ENCODE data around the gene PHIP. TPM values are rescaled to one million over a fixed set of nuclear protein-coding genes. Genes with fewer than 3 reads are reported as not detected.
"Not testable (repeated sequence)": the region's sequence is repeated elsewhere in the genome, so short reads cannot be mapped to it uniquely, and the experiment has no call there.

The PHIP gene
- total RNA-seq, 1 experiment from 2014 or later = 21.2 TPM

DNA sequence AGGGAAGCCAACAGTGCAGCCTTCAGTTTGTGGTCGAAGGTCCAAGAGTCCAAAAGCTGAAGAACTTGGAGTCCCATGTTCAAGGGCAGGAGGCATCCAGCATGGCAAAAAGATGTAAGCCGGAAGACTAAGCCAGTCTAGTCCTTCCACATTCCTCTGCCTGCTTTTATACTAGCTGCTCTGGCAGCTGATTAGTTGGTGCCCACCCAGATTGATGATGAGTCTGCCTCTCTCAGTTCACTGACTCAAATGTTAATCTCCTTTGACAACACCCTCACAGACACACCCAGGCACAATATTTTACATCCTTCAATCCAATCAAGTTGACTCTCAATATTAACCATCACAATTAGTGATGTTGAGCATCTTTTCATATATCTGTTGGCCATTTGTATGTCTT, 23.1 kb upstream of the PHIP start:
- Histone ChIP-seq H2AFZ (ENCODE audit: low read length) (no peak overlapping the region), H3K9me3 (ENCODE audit: low read length) (no peaks in the 10 kb centered on the region), H3F3A (ENCODE audit: low read length, unreplicated experiment) (no peaks in the 10 kb centered on the region), H4K20me1 (ENCODE audit: low read length) (no peaks in the 10 kb centered on the region), H3K27me3 (ENCODE audit: low read length) (no peaks in the 10 kb centered on the region), H3K4me1 (ENCODE audit: insufficient read depth, low read length) (no peaks in the 10 kb centered on the region), H3K9me2 (replicated peaks; ENCODE audit: low read length) (no peaks in the 10 kb centered on the region), H3K79me2 (ENCODE audit: low read length) (no peaks in the 10 kb centered on the region), H3K36me3 (ENCODE audit: low read depth, low read length) (no peaks in the 10 kb centered on the region; the same call in 1 of the 2 replicates), H3K9ac (ENCODE audit: low read length) (no peak overlapping the region), H3K4me3 (ENCODE audit: low read length) (no peak overlapping the region), H3K27ac (ENCODE audit: low read length) (no peak overlapping the region), H3K4me2 (ENCODE audit: low read length) (no peak overlapping the region)
- ATAC-seq = no peak
- ChIA-PET CTCF (no interaction called here), POLR2A (ENCODE audit: unreplicated experiment) (no interaction called here)
- TF ChIP-seq EZH2phosphoT487 (IDR thresholded peaks at IDR 0.05; ENCODE audit: borderline replicate concordance, low read length) (no peak), EZH2 (IDR thresholded peaks at IDR 0.05; ENCODE audit: low read length, unreplicated experiment) (no peak)
- TF ChIP-seq, protein P1, sequence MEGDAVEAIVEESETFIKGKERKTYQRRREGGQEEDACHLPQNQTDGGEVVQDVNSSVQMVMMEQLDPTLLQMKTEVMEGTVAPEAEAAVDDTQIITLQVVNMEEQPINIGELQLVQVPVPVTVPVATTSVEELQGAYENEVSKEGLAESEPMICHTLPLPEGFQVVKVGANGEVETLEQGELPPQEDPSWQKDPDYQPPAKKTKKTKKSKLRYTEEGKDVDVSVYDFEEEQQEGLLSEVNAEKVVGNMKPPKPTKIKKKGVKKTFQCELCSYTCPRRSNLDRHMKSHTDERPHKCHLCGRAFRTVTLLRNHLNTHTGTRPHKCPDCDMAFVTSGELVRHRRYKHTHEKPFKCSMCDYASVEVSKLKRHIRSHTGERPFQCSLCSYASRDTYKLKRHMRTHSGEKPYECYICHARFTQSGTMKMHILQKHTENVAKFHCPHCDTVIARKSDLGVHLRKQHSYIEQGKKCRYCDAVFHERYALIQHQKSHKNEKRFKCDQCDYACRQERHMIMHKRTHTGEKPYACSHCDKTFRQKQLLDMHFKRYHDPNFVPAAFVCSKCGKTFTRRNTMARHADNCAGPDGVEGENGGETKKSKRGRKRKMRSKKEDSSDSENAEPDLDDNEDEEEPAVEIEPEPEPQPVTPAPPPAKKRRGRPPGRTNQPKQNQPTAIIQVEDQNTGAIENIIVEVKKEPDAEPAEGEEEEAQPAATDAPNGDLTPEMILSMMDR (conservative IDR thresholded peaks at IDR 0.05; ENCODE audit: low read depth, low read length) = no peak
- intact Hi-C loops (cut with micrococcal nuclease) = no loop called here
- no TSS peak for BruUV-seq (replicated peaks)
- DNase-seq = no peak

DNA sequence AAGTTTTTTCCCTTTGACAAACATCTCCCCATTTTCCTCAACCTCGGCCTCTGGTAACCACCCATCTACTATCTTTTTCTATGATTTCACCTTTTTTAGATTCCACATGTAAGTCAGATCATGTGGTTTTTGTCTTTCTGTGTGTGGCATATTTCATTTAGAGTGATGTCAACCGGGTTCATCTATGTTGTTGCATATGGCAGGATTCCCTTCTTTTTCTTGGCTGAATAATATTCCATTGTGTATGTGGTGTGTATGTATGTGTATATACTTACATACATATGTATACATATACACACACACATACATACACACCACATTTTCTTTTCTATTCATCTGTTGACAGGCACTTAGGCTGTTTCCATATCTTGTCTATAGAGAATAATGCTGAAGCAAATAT, 22.2 kb upstream of the PHIP start:
- no TSS peak for BruUV-seq (replicated peaks)
- H3K9me3 ChIP-seq (ENCODE audit: low read length) = no peaks in the 10 kb centered on the region
- H3K4me3 ChIP-seq (ENCODE audit: low read length) = no peak overlapping the region
- no peak overlapping the region for H3K9ac ChIP-seq (ENCODE audit: low read length)
- CTCF ChIA-PET = no interaction called here
- no peak overlapping the region for H2AFZ ChIP-seq (ENCODE audit: low read length)
- no peaks in the 10 kb centered on the region for H4K20me1 ChIP-seq (ENCODE audit: low read length)
- DNase-seq (no peak), ATAC-seq (no peak)
- H3K27me3 ChIP-seq (ENCODE audit: low read length) = no peaks in the 10 kb centered on the region
- intact Hi-C loops (cut with micrococcal nuclease) = no loop called here
- POLR2A ChIA-PET (ENCODE audit: unreplicated experiment) = no interaction called here
- no peak overlapping the region for H3K4me2 ChIP-seq (ENCODE audit: low read length)
- no peaks in the 10 kb centered on the region for H3F3A ChIP-seq (ENCODE audit: low read length, unreplicated experiment)
- H3K79me2 ChIP-seq (ENCODE audit: low read length) = no peaks in the 10 kb centered on the region
- no peak overlapping the region for H3K27ac ChIP-seq (ENCODE audit: low read length)
- H3K36me3 ChIP-seq (ENCODE audit: low read depth, low read length) = no peaks in the 10 kb centered on the region; the same call in 1 of the 2 replicates
- H3K4me1 ChIP-seq (ENCODE audit: insufficient read depth, low read length) = no peaks in the 10 kb centered on the region
- TF ChIP-seq EZH2phosphoT487 (IDR thresholded peaks at IDR 0.05; ENCODE audit: borderline replicate concordance, low read length) = no peak
- TF ChIP-seq EZH2 (IDR thresholded peaks at IDR 0.05; ENCODE audit: low read length, unreplicated experiment) = no peak
- TF ChIP-seq, protein P1 (conservative IDR thresholded peaks at IDR 0.05; ENCODE audit: low read depth, low read length) = no peak
- no peaks in the 10 kb centered on the region for H3K9me2 ChIP-seq (replicated peaks; ENCODE audit: low read length)

DNA sequence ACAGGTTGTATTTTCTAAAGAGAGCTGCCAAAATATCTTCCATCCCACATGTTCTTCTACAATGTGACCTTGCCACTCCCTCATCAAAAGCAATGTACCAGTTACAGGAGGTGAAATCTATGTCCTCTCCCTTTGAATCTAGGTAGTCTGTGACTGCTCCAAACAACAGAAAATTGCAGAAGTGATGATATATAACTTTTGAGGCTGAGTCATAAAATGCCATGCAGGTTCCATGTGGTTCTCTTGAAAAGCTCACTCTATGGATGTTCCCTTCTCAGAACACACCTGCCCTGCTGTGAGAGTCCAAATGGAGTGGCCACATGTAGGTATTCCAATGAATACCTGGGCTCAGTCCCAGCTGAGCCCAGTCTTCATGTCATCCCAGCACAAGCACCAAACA, 16.9 kb upstream of the PHIP start:
- no peaks in the 10 kb centered on the region for H4K20me1 ChIP-seq (ENCODE audit: low read length)
- DNase-seq (no peak), ATAC-seq (no peak)
- no peak overlapping the region for H3K9ac ChIP-seq (ENCODE audit: low read length)
- no TSS peak for BruUV-seq (replicated peaks)
- no peak overlapping the region for H3K4me3 ChIP-seq (ENCODE audit: low read length)
- H2AFZ ChIP-seq (ENCODE audit: low read length) = no peak overlapping the region
- no peaks in the 10 kb centered on the region; the same call in 1 of the 2 replicates for H3K36me3 ChIP-seq (ENCODE audit: low read depth, low read length)
- CTCF ChIA-PET = no interaction called here
- no peaks in the 10 kb centered on the region for H3K79me2 ChIP-seq (ENCODE audit: low read length)
- POLR2A ChIA-PET (ENCODE audit: unreplicated experiment) = no interaction called here
- TF ChIP-seq, protein P1 (conservative IDR thresholded peaks at IDR 0.05; ENCODE audit: low read depth, low read length) = no peak
- TF ChIP-seq EZH2 (IDR thresholded peaks at IDR 0.05; ENCODE audit: low read length, unreplicated experiment) (no peak), EZH2phosphoT487 (IDR thresholded peaks at IDR 0.05; ENCODE audit: borderline replicate concordance, low read length) (no peak)
- H3F3A ChIP-seq (ENCODE audit: low read length, unreplicated experiment) = no peaks in the 10 kb centered on the region
- H3K9me2 ChIP-seq (replicated peaks; ENCODE audit: low read length) = no peaks in the 10 kb centered on the region
- no peaks in the 10 kb centered on the region for H3K4me1 ChIP-seq (ENCODE audit: insufficient read depth, low read length)
- H3K4me2 ChIP-seq (ENCODE audit: low read length) = no peak overlapping the region
- no peaks in the 10 kb centered on the region for H3K9me3 ChIP-seq (ENCODE audit: low read length)
- H3K27ac ChIP-seq (ENCODE audit: low read length) = no peak overlapping the region
- intact Hi-C loops (cut with micrococcal nuclease) = no loop called here
- H3K27me3 ChIP-seq (ENCODE audit: low read length) = no peaks in the 10 kb centered on the region

GRCh38 chr6:79091801-79092200, 13.7 kb upstream of the PHIP start:
- H4K20me1 ChIP-seq (ENCODE audit: low read length); H3K27me3 ChIP-seq (ENCODE audit: low read length); H3K4me3 ChIP-seq (ENCODE audit: low read length); H3K79me2 ChIP-seq (ENCODE audit: low read length); ATAC-seq; H3K9ac ChIP-seq (ENCODE audit: low read length); H2AFZ ChIP-seq (ENCODE audit: low read length); POLR2A ChIA-PET (ENCODE audit: unreplicated experiment); H3F3A ChIP-seq (ENCODE audit: low read length, unreplicated experiment); intact Hi-C loops (cut with micrococcal nuclease); H3K4me2 ChIP-seq (ENCODE audit: low read length); H3K9me2 ChIP-seq (replicated peaks; ENCODE audit: low read length); H3K4me1 ChIP-seq (ENCODE audit: insufficient read depth, low read length); H3K27ac ChIP-seq (ENCODE audit: low read length); CTCF ChIA-PET; H3K9me3 ChIP-seq (ENCODE audit: low read length); H3K36me3 ChIP-seq (ENCODE audit: low read depth, low read length); BruUV-seq (replicated peaks); DNase-seq: not testable (repeated sequence)

All from PC-3 (cell line).